HG02642 (cell line): Measurements from ENCODE around the gene KLK14.
A peak's percentile ranks its signal among the peaks of the same experiment; 100 is the strongest.

Source experiments
- ATAC-seq: cut with Tn5 transposase; IDR thresholded peaks from one replicate; pipeline ENCODE4 v1.9.1; 2021; ENCODE audit warnings: mild to moderate bottlenecking; ENCODE audit not compliant: unreplicated experiment, poor library complexity

KLK14 gene

DNA sequence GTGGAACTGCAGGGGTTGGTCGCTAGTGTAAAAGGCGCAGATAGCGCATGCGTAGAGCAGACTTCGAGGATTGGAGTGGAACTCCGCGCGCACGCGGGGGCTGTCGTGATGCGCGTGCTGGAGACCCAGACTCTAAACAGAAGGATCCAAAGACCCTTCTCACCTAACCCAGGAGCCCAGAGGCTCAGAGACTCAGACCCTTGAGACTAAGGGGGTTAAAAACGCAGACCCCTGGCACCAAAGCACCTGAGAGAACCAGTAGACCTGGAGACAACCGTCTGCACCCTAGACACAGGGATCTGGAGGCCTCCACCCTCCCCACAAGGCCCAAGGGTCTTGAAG lies 26.1 kb upstream of the KLK14 start:
- peak; percentile 44 for ATAC-seq

DNA sequence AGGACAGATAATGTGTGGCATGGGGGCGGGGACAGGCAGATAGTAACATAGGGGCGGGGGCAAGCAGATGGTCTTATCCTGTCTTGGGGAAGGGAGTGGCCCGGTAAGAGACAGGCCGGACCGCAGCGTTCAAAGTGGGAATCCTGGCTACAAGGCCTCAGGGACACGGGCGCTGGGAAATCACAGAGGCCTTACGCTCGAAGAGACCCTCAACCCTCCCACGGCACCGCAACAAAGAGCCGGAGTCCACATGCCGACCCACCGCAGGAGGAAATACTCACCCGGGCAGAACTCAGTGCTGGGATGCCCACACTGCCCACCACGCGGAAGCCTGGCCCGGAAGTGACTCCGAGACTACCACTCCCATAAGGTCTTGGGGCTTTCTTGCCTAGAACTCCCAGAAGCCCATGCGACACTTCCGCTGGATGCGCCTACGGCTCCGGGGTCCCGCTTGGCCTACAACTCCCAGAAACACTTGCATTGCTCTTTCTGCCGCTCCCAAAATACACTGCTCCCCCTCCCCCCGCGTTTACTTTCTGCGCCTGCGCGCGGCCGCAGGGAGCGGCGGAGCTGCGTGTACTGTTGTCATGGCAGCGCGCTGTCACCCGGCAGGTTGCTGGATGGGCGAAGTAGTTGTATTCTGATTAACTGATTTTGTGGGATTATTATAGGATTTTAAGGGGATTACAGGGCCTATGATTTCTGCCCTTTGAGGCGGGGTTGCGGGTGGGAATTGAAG lies 25.5 kb upstream of the KLK14 start, which contains the start of gene CTU1:
Gene CTU1 (minus strand): TSS at position 344 of the 739 bp plus-strand sequence. CDS start 3,840 bp downstream, outside the sequence.
- peak; percentile 92 for ATAC-seq

DNA sequence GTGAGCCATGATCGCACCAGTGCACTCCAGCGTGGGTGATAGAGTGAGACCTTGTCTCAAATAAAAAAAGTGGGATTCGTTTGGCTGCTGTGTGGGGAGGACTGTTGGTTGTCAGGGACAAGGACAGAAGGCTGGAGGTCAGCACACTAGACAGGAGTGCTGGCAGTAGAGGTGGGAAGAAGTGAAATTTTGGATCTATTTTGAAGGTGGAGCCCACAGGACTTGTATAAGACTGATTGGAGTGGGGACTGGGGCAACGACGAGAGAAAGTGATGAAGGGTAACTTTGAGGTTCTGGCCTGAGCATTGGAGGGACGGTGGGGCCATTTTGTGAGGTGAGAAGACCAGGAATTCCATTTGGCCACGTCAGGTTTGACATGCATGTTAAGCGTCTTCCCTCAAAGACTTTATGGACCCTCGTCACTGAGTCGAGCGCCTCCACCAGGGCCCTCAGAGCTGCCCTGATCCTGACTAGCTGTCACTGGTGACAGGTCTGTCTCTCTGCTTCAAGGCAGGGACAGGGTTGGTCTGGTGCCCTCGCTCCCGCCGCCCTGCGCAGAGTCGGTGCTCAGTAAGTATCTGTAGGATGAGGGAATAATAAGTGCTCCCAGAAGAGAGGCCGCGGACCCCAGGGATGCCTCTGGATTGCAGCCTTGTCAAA lies 24.8 kb upstream of the KLK14 start:
- ATAC-seq: no peak

GRCh38 chr19:51103926-51104341 lies 21.2 kb upstream of the KLK14 start:
- ATAC-seq: no peak

GRCh38 chr19:51102991-51103390 lies 20.3 kb upstream of the KLK14 start:
- ATAC-seq: no peak

GRCh38 chr19:51101171-51101865 lies 18.6 kb upstream of the KLK14 start:
- no peak for ATAC-seq

- no peak for ATAC-seq
These were observed 17.9 kb upstream of the KLK14 start for GRCh38 chr19:51100601-51101000.

- no peak for ATAC-seq
These were observed 16.3 kb upstream of the KLK14 start for GRCh38 chr19:51099047-51099382.

- ATAC-seq: no peak
These were observed 15.8 kb upstream of the KLK14 start for GRCh38 chr19:51098365-51099046.

GRCh38 chr19:51097796-51098195 lies 15.1 kb upstream of the KLK14 start:
- ATAC-seq: no peak

GRCh38 chr19:51097166-51097738 lies 14.6 kb upstream of the KLK14 start:
- no peak for ATAC-seq

DNA sequence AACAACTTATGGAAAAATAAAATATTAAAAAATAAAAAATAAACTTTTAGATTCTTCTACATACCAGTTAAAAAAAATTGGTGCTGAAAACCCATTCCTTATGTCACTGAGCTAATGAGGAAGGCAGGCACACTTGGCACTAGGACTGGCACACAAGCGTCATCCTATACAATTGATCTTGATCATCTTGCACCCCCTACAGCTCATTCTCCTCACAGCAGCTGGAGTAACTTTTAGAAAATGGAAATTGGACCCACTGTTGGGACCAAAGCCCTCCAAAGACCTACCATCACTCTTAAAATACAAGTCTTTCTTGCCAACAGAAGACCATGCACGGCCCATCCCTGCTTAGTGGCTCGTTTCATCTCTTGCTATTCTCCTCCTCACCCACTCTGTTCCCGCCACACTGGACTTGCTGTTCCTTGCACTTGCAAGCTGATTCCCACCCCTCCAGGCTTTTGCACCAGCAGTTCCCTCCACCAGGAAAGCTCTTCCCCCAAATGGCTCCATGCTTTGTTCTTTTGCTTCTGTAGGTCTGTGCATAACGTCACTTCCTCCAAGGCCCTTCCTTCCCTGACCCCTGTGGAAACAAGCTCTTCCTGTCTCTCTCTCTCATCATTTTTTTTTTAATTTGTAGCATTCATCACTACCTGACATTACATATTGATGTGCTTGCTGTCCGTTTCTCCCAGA lies 13.9 kb upstream of the KLK14 start:
- no peak for ATAC-seq

DNA sequence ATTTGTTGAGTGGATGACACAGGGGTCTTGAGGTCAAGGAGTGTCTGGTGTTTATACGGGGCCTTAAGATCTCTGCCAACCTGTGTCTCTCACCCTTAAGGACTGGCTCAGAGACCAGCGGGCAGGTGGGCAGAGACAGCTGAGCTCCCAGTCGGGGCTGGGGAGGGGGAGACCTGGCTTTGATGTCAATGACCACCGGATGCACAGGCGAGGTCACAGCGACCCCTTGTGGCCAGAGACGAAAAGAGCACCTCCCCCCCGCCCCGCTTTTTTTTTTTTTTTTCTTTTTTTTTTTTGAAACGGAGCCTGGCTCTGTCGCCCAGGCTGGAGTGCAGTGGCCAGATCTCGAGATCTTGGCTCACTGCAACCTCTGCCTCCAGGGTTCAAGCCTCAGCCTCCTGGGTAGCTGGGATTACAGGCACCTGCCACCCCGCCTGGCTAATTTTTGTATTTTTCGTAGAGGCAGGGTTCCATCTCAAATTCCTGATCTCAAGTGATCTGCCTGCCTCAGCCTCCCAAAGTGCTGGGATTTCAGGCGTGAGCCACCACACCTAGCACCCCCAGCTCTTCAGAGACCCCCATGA lies 12.1 kb upstream of the KLK14 start:
- no peak for ATAC-seq

DNA sequence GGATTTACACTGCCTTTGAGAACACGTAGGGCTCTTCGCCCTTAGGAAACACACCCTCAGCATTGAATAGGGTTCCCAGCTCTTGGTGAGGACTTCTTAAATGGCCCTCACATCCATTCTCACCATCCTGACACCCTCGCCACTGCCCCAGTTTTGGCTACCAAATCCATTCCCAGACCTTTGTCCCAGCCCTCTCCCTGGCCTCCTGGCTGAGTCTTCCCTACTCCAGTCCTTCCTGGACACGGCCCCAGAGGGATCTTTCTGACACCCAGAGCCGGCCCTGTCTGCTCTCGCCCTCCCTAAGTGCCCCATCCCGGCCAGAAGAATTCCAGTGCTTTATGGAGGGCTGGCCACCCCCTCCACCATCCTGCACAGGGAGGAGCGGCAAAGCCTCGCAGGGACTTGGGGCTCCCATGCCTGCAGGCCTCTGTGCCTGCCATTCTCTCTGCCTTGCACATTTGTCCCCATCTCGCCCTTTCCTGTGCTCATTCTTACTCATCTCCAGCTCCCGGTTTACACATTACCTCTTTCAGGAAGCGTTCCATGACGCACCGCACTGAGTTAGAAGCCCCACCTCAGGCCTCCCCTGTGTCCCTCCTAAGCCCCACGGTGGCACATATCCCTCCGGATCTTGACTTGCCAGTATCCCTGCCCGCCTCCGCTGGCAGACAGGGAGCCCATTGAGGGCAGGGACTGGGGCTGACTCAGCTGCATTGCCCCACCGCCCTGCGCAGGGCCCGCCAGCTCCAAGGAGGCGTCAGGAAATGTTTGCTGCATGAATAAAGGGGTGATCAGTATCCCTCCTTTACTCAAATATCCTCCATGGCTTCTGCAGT lies 11.0 kb upstream of the KLK14 start:
- no peak for ATAC-seq

DNA sequence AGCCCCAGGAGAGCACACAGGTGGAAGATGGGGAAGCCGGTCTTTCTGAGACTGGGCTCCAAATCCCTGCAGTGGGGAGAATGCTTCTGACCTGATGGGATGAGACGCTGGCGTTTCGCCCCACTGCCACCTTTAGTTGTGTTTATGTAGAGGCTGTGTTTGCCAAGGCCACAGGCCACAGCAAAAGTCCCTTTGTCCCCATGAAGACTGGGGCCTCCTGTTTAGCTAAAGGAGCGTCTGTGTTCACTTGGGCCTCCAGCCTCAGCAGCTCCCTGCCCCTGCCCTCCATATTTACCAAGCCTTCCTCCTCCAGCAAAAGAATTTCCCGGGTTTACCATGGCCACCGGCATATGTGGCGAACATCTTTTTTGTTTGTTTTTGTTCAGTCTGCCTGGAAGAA lies 10.4 kb upstream of the KLK14 start:
- no peak for ATAC-seq

DNA sequence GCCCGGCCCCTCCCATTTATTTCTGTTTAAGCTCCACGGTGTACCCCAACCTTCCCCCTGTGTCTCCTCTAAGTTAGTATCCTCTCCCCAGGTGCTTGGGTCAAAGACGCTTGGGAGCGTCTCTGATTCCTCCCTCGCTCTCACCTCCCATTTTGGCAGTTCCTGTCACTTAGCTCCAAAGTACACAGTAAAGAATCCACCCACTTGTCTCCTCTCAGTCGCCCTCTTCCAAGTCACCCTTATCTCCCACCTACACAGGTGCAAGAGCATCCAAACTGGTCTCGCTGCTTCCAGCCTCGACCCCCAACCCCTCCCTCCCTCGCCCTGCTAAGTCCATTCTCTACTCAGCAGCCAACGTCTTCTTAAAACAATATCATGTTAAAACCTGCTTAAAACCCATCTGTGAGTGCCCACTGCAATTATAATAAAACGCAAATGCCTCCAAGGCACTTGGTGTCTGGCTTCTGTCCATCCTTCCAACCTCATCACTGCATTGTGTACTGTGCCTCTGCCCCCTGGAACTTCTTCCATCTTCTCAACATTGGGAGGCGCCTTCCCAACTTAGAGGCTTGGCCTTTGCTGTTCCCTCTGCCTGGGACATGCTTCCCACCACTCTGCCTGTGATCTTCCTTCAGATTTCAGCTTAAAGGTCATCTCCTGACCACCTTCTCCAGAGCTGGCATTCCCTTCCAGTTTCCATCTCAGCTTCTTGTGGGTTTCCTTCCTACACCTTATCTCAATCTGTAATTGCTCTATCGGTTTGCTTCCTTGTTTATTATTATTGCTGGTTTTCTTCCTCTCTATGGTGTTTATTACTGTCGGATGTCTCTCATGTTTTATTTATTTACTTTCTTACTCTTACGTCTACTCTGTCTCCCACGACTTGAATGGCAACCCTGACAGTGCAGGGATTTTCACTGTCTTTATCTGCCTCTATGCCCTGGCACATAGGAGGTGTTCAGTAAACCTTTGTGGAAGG lies 9.5 kb upstream of the KLK14 start:
- no peak for ATAC-seq

DNA sequence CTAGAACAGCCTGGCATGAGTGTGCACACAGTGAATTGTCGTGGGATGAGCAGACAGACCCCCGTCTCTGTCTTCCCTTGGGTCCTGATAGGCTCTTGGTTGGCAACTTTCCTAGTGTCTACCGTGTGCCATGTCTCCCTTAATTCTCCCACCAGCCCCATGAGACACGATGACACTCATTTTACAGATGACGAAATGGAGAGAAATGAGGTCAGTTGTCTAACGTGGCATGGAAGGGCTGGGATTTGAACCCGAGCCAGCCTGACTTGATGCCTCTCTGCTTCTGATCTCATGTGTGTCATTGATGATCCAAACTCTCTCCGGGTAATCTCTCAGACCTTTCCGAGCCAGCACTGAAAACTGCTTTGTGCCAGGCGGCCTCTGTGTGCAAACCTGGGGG lies 8.4 kb upstream of the KLK14 start:
- no peak for ATAC-seq

GRCh38 chr19:51090471-51090870 lies 7.8 kb upstream of the KLK14 start:
- ATAC-seq: no peak
